ENCODE data around the gene TMEM202.
"Not testable (repeated sequence)": the region's sequence is repeated elsewhere in the genome, so short reads cannot be mapped to it uniquely, and the experiment has no call there.

TMEM202 gene

DNA sequence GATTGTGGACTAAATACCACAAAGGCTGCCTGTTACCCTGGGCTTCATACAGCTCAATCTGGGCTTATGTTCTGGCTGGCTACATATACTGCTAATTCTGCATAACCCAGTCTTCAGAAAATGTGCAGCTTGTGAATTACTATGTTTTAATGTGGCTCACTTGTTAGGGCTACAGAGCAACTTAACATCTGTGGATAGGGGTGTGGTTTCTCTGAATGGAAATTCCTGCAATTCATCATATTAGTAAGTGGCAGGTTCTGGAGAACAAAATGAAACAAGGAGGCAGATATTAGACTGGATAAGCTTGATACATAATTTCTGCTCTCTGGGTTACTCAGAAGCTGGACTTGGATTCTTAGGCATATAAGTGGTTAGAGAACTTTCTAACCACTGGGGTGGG, 6.7 kb downstream of the TMEM202 start:
- no peak for DNase-seq

DNA sequence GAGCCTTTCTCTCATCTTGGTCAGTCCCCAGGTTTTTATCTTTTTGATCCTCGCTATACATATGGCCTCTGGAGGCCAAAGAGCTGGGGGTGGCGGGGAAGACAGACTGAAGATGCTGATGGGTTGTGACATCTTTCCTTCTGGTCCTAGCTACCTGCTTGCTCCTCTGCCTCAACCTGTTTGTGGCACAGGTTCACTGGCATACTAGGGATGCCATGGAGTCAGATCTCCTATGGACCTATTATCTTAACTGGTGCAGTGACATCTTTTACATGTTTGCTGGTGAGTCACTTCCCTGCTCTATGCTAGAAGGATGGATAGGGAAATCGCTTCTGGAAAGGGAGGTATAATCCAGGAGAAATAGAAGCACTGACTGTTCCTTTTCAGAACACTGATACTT, 8.8 kb downstream of the TMEM202 start:
- DNase-seq, result no peak

DNA sequence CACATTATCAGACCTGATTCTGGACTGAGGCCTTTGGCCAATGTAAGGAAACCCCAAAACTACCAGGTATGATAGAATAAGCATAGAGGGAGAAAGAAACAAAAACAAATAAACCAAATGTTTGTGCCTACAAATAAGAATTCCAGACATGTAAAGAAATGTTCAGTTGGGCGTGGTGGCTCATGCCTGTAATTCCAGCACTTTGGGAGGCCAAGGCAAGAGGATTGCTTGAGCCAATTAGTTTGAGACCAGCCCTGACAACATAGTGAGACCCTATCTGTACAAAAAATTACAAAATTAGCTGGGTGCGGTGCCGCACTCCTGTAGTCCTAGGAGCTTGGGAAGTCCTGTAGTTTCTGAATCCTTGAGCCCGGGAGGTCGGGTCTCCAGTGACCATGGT, 13.0 kb downstream of the TMEM202 start:
- DNase-seq, result no peak

DNA sequence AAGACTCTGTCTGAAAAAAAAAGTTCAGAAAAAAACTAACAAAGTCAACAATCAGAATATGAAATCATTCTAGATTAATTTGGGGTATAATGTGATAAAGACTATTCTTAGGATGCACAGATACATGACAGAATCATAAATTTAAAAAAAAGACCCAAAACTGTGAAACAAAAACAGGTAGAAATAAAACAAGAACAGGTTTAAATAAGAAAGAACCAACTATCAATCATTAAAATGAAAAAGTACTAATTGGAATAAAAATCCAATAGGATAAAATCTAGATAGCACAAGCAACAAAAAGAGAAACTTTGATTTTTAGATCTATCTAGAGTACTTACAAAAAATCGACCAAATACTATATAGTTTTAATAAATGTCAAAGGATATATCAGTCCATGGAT, 13.4 kb downstream of the TMEM202 start:
- no peak for DNase-seq

DNA sequence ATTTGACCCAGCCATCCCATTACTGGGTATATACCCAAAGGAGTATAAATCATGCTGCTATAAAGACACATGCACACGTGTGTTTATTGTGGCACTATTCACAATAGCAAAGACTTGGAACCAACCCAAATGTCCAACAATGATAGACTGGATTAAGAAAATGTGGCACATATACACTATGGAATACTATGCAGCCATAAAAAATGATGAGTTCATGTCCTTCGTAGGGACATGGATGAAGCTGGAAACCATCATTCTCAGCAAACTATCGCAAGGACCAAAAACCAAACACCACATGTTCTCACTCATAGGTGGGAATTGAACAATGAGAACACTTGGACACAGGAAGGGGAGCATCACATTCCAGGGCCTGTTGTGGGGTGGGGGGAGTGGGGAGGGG, 15.2 kb downstream of the TMEM202 start:
- DNase-seq, result not testable (repeated sequence)

DNA sequence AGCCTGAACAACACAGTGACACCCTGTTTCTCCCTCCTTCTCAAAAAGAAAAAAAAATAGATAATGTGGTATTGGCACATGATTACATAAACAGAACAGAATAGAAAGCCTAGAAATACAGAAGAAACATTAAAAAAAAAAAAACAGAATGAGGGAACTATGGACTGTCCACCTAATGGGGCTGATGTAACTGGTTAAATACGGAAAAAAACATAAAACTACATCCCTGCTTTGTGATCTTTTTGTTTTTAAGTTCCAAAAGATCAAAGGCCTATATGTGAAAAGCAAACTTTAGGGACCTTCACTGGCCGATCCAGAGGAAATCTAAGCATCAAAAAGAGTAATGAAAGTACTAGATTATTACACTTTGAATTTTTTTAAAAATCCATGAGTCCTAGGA, 17.2 kb downstream of the TMEM202 start:
- DNase-seq, result no peak

DNA sequence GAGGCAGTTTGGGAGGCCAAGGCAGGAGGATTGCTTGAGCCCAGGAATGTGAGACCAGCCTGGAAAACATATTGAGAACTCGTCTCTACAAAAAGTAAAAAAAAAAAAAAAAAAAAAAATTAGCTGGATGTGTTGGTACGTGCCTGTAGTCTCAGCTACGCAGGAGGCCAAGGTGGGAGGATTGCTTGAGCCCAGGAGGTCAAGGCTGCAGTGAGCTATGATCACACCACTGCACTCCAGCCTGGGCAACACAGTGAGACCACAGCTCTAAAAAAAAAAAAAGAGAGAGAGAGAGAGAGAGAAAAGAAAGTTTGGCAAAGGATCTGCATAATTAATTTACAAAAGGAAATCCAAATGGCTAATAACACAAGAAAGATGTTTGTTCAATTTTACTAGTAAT, 21.7 kb downstream of the TMEM202 start:
- not testable (repeated sequence) for DNase-seq

DNA sequence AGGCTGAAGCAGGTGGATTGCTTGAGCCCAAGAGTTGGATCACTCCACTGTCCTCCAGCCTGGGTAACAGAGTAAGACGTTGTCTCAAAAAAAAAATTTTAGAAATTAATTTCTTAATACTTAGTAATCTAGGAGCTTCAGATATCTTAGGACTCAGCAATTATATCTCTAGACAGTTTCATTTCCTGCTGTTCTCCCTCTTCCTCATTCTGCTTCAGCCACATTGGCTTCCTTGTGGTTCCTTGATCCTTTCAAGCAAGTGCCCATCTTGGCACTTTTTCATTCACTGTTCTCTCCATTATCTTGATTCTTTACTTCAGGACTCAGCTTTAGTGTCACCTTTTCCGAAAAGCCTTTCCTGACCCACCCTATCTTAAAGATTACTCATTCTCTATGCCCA, 22.5 kb downstream of the TMEM202 start:
- no peak for DNase-seq

DNA sequence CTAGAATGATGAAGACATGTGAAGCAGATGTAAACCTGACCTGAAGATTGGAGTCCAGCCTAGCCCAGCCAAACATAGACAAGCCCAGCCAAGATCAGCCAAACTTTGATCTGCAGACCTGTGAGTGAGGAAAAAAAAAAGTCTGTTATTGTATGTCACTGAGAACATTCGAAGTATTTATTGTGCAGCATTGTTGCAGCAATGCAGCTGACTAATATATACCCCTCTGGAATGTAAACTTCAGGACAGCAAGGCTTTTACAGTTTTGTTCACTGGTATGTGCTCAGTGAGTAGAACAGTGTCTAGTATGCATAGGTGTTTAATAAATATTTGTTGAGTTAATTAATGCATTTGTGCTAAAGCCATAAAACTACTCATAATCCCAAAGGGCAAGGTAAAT, 23.4 kb downstream of the TMEM202 start:
- DNase-seq, result no peak

DNA sequence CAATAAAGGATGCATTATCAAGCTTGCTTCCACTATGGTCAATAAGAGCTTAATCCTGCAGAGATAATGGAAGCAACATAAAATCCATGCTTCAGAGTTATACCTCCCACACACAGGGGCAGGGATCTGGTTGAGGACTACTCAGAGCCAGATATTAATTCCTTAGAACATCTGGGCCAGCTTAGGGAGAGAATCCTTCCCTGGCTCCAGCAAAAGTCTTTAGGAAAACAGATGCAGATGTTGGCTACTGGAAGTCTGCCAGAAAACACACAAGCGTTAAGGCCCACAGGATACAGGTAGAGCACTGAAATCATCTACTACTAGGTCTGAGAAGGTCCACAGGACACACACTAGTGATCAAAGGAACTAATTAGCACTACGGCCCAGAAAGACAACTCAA, 25.2 kb downstream of the TMEM202 start:
- no peak for DNase-seq

DNA sequence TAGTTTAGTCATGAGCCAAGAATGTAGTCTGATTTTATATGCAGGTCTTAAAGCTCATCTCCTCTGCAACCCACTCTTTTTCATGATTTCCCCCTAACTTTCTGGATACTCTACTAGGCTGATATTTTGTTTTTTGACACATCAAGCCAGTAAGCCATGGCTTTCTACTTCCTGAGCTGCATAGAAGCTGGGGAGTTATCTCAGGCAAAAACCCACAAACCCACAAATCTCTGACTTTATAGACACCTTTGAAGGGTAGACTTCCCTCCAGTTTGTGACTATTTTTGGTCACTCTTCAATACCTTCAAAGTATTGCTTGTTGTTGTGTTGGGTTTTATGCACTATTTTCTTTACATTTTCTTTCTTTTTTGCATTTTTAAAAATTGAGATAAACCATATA, 28.6 kb downstream of the TMEM202 start:
- no peak for DNase-seq

DNA sequence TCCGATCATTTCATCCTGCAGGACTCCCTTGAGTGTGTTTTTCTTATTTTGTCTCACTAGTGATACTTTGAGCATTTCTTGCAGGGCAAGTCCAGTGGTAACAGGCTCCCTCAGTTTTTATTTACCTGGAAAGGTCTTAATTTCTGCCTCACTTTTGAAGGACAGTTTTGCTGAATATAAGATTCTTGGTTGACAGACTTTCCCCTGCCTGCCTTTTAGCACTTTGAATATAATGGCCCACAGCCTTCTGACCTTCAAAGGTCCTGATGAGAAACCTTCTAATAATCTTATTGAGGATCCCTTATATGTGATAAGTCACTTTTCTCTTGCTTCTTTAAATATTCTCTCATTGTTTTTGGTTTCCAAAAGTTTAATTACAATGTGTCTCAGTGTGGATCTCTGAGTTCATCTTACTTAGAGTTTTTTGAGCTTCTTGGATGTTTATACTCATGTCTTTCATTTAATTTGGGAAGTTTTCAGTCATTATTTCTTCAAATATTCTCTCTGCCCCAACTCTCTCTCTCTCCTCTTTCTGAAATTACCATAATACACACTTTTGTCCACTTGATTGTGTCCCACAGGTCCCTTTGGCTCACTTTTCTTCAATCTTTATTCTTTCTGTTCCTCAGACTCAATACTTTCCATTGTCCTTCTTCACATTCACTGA, 39.7 kb downstream of the TMEM202 start:
- DNase-seq, result no peak

DNA sequence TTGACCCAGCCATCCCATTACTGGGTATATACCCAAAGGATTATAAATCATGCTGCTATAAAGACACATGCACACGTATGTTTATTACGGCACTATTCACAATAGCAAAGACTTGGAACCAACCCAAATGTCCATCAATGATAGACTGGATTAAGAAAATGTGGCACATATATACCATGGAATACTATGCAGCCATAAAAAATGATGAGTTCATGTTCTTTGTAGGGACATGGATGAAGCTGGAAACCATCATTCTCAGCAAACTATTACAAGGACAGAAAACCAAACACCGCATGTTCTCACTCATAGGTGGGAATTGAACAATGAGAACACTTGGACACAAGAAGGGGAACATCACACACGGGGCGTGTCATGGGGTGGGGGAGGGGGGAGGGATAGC, 44.7 kb downstream of the TMEM202 start:
- not testable (repeated sequence) for DNase-seq

DNA sequence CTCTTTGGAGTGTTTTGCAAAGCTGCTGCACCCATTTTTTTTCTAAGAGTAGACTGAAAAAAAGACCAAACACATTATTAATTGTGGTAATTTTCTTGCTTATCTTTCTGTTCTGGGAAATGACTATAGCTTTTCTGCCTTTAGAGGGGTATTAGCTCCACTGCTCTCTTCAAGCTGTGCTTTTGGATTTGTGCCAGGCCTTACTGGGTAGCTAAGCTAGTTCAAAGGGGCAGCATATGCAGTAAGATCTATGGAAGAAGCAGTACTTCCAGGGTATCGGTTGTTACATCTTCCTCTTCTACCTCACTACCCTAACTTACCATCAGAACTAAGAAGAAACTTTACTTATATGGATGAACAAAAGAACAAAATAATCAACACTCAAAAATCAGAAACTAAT, 47.3 kb downstream of the TMEM202 start:
- no peak for DNase-seq

DNA sequence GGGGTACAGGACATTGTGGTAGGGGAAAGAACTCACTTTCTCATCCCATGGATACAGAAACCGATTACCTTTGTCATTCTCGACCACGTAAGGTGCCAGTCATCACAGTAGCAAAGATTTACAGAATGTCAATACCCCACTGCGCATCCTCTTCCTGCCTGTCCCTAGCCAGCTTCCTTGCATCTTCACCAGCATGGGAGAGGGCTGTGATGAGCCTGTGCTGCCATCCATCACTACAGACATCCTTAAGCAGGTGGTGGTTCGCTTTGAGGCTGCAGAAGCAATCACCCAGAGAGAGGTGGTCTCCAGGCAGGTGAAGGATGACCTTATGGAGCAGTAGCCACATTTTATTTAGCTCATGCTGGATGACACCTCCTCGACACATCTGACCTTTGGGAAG, 52.7 kb downstream of the TMEM202 start:
- no peak for DNase-seq

DNA sequence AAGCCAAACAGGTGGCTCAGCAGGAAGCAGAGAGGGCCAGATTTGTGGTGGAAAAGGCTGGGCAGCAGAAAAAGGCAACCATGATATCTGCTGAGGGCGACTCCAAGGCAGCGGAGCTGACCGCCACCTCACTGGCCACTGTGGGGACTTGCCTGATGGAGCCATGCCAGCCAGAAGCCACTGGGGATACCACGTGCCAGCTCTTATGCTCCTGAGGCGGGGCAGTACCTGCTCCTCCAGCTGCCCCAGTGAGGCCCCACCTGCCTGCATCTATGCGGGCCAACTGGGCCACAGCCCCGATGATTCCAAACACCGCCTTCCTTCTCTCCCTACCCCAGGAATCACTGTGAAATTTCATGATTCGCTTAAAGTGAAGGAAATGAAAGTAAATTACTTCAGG, 53.1 kb downstream of the TMEM202 start:
- DNase-seq, result no peak

DNA sequence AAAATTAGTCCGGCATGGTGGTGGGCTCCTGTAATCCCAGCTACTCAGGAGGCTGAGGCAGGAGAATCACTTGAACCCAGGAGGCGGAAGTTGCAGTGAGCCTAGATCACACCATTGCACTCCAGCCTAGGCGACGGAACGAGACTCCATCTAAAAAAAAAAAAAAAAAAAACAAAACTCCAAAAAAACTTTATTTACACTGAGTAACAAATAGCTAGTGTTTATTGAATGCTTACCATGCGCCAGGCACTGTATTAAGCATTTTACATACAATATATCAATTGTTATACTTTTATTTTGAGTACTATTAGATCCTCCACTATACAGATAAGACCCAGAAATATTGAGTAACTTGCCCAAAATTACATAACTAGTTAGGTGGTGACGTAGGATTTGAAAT, 58.6 kb downstream of the TMEM202 start:
- no peak for DNase-seq

Data from retina (tissue), 1 donor.